Keratinocyte (primary cell): ENCODE data around the gene MCOLN2. TPM values are rescaled to one million over a fixed set of nuclear protein-coding genes. Genes with fewer than 3 reads are reported as not detected.

Source experiments
- DNase-seq: peaks from one replicate; pipeline ENCODE4 v3.0.0-alpha.2; 2011; ENCODE audit warnings: low read depth, missing footprints, low spot score
- FAIRE-seq: peaks from 2 replicates; lab custom pipeline; 2011; peaks lifted over from hg19 to GRCh38; lab: Jason Lieb, UNC
- H2AFZ ChIP-seq: 2 replicates; pipeline ENCODE4 v1.6.0; 2012; ENCODE audit warnings: low read length, control low read depth, inconsistent platforms; ENCODE audit not compliant: control insufficient read depth
- H3K27ac ChIP-seq: 2 replicates; pipeline ENCODE4 v1.5.1; 2011; ENCODE audit warnings: low read length; ENCODE audit not compliant: control insufficient read depth, insufficient read depth
- H3K27me3 ChIP-seq: 3 replicates; pipeline ENCODE4 v1.6.0; 2011; ENCODE audit warnings: low read length; ENCODE audit not compliant: control insufficient read depth, insufficient read depth; ENCODE audit errors: extremely low read depth
- H3K36me3 ChIP-seq, 2 experiments: 2 replicates in 1 of 2; 3 replicates in 1 of 2; pipeline ENCODE4 v1.5.1; 2011; ENCODE audit warnings: low read length in 2 of 2, mild to moderate bottlenecking in 1 of 2; ENCODE audit not compliant: control insufficient read depth in 2 of 2, insufficient read depth in 2 of 2; ENCODE audit errors: extremely low read depth in 1 of 2
- H3K4me1 ChIP-seq: 3 replicates; pipeline ENCODE4 v1.5.1; 2011; ENCODE audit warnings: low read length; ENCODE audit not compliant: control insufficient read depth, insufficient read depth; ENCODE audit errors: extremely low read depth
- H3K4me2 ChIP-seq: 3 replicates; pipeline ENCODE4 v1.6.0; 2011; ENCODE audit warnings: low read depth, low read length; ENCODE audit not compliant: control insufficient read depth, insufficient read depth; ENCODE audit errors: extremely low read depth
- H3K4me3 ChIP-seq, 3 experiments: fragments of 200-600 bp in 1 of 3; sonication (generic) in 1 of 3; 2 replicates in 2 of 3; 3 replicates in 1 of 3; pipeline ENCODE4 v1.5.1; 2011 to 2016; ENCODE audit warnings: low read length in 3 of 3, mild to moderate bottlenecking in 3 of 3, control low read depth in 2 of 3, inconsistent platforms in 1 of 3, low read depth in 1 of 3, mixed read lengths in 1 of 3, mixed run types in 1 of 3, moderate library complexity in 1 of 3; ENCODE audit not compliant: control insufficient read depth in 2 of 3, insufficient read depth in 2 of 3; ENCODE audit errors: extremely low read depth in 1 of 3
- H3K79me2 ChIP-seq: 2 replicates; pipeline ENCODE4 v1.6.0; 2012; ENCODE audit warnings: low read length; ENCODE audit not compliant: control insufficient read depth, insufficient read depth
- H3K9ac ChIP-seq: 3 replicates; pipeline ENCODE4 v1.6.0; 2011; ENCODE audit warnings: low read length; ENCODE audit not compliant: control insufficient read depth, insufficient read depth; ENCODE audit errors: extremely low read depth
- H3K9me1 ChIP-seq: 3 replicates; pipeline ENCODE4 v1.6.0; 2011; ENCODE audit warnings: low read length; ENCODE audit not compliant: control insufficient read depth, insufficient read depth; ENCODE audit errors: extremely low read depth
- H3K9me3 ChIP-seq: 2 replicates; pipeline ENCODE4 v1.5.1; 2012; ENCODE audit warnings: low read depth, low read length; ENCODE audit not compliant: control insufficient read depth
- H4K20me1 ChIP-seq: 3 replicates; pipeline ENCODE4 v1.6.0; 2011; ENCODE audit warnings: low read length; ENCODE audit not compliant: control insufficient read depth, insufficient read depth; ENCODE audit errors: extremely low read depth
- EZH2 ChIP-seq: IDR thresholded peaks from one replicate; pipeline ENCODE4 v1.6.1; 2012; ENCODE audit warnings: inconsistent platforms, mild to moderate bottlenecking, low read length, moderate library complexity
- dilution Hi-C: fragments of 300-500 bp; cut with MboI; formaldehyde crosslinking; loops from one replicate; pipeline ENCODE4 v1.7.0; 2020; ENCODE audit warnings: low sequenced_read_pairs; ENCODE audit not compliant: extremely low pct_ligation_motif_present
- polyA plus RNA-seq, 5 experiments: library from polyadenylated mRNA; depleted of rRNA in 3 of 5; stranded (reverse) in 3 of 5; stranded (forward) in 1 of 5; unstranded in 1 of 5; fragments of >200 nt; gene quantifications; 1 replicate in 1 of 5; 2 replicates in 3 of 5; 3 replicates in 1 of 5; pipeline versions ENCODE4 v1.2.1 to v1.2.3, GENCODE V29; 2011 to 2012; ENCODE audit warnings: missing spikeins in 2 of 5, low read depth in 1 of 5, low replicate concordance in 1 of 5
- TF ChIP-seq, protein P1 (sequence below), 3 experiments: IDR thresholded peaks in 1 of 3; conservative IDR thresholded peaks in 1 of 3; optimal IDR thresholded peaks in 1 of 3; 2 replicates in 2 of 3; 3 replicates in 1 of 3; pipeline versions ENCODE3 to v1.5.1; 2011; ENCODE audit warnings: low read length in 3 of 3, mild to moderate bottlenecking in 3 of 3, moderate library complexity in 2 of 3, control low read depth in 1 of 3, inconsistent platforms in 1 of 3; ENCODE audit not compliant: insufficient read depth in 2 of 3; ENCODE audit errors: extremely low read depth in 1 of 3

MCOLN2 gene
- polyA plus RNA-seq, 1 donor (not counting 4 experiments of a cell fraction or from before 2014, with no cell fraction given): 0.14 TPM

DNA sequence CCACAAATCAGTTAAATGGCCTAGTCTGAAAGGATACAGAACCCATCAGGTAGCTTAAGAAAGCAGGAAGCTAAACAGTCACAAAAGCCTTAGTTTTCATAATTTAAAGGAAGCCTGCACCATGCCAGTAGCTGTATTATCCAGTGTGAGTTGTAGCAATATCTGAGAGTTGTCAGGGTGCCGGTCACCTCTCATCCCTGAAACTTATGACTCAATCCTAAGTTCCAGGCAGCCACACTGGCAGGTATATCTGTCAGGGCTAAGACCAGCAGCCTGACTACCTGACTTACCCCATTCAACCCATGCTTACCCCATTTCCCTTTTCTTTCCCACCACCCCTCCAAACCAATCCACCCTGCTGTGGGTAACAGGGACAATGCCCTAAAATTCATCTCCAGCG lies 66.1 kb downstream of the MCOLN2 start:
- DNase-seq: no peak
- no peak for FAIRE-seq
- Histone ChIP-seq H3K36me3 (no peaks in the 10 kb centered on the region), H3K27ac (no peak overlapping the region), H3K79me2 (no peaks in the 10 kb centered on the region), H3K27me3 (no peaks in the 10 kb centered on the region), H3K9me1 (no peaks in the 10 kb centered on the region), H3K4me2 (no peak overlapping the region), H4K20me1 (no peaks in the 10 kb centered on the region), H3K9me3 (no peaks in the 10 kb centered on the region), H3K4me1 (no peaks in the 10 kb centered on the region), H3K9ac (no peak overlapping the region), H2AFZ (no peak overlapping the region), H3K4me3 (no peak overlapping the region)
- no peak for TF ChIP-seq EZH2
- TF ChIP-seq, protein P1, sequence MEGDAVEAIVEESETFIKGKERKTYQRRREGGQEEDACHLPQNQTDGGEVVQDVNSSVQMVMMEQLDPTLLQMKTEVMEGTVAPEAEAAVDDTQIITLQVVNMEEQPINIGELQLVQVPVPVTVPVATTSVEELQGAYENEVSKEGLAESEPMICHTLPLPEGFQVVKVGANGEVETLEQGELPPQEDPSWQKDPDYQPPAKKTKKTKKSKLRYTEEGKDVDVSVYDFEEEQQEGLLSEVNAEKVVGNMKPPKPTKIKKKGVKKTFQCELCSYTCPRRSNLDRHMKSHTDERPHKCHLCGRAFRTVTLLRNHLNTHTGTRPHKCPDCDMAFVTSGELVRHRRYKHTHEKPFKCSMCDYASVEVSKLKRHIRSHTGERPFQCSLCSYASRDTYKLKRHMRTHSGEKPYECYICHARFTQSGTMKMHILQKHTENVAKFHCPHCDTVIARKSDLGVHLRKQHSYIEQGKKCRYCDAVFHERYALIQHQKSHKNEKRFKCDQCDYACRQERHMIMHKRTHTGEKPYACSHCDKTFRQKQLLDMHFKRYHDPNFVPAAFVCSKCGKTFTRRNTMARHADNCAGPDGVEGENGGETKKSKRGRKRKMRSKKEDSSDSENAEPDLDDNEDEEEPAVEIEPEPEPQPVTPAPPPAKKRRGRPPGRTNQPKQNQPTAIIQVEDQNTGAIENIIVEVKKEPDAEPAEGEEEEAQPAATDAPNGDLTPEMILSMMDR (optimal IDR thresholded peaks at IDR 0.05 in 1 of 3, IDR thresholded peaks at IDR 0.05 in 1 of 3, conservative IDR thresholded peaks at IDR 0.05 in 1 of 3; ENCODE audit: extremely low read depth in 1 of 3, insufficient read depth in 2 of 3, low read length in 3 of 3): no peak
- dilution Hi-C loops: no loop called here

- Histone ChIP-seq H3K9me1 (no peaks in the 10 kb centered on the region), H3K27ac (no peak overlapping the region), H3K27me3 (no peaks in the 10 kb centered on the region), H3K9ac (no peak overlapping the region), H3K36me3 (no peaks in the 10 kb centered on the region), H3K9me3 (no peaks in the 10 kb centered on the region), H3K4me1 (no peaks in the 10 kb centered on the region), H4K20me1 (no peaks in the 10 kb centered on the region), H3K79me2 (no peaks in the 10 kb centered on the region), H3K4me2 (no peak overlapping the region), H2AFZ (no peak overlapping the region), H3K4me3 (no peak overlapping the region)
- TF ChIP-seq, protein P1 (optimal IDR thresholded peaks at IDR 0.05 in 1 of 3, IDR thresholded peaks at IDR 0.05 in 1 of 3, conservative IDR thresholded peaks at IDR 0.05 in 1 of 3; ENCODE audit: extremely low read depth in 1 of 3, insufficient read depth in 2 of 3, low read length in 3 of 3): no peak
- DNase-seq (no peak), FAIRE-seq (no peak)
- dilution Hi-C loops: no loop called here
Measured at GRCh38 chr1:84930329-84930728, 66.6 kb downstream of the MCOLN2 start.
